Endometrium (tissue), 2 donors: ENCODE data around the gene BCL7B.
"Not testable (repeated sequence)": the region's sequence is repeated elsewhere in the genome, so short reads cannot be mapped to it uniquely, and the experiment has no call there.

Source experiments
- FAIRE-seq: peaks from 2 replicates; lab custom pipeline; 2012; peaks lifted over from hg19 to GRCh38; lab: Jason Lieb, UNC
- donor health status: control.
- donor health status: control.

BCL7B gene

DNA sequence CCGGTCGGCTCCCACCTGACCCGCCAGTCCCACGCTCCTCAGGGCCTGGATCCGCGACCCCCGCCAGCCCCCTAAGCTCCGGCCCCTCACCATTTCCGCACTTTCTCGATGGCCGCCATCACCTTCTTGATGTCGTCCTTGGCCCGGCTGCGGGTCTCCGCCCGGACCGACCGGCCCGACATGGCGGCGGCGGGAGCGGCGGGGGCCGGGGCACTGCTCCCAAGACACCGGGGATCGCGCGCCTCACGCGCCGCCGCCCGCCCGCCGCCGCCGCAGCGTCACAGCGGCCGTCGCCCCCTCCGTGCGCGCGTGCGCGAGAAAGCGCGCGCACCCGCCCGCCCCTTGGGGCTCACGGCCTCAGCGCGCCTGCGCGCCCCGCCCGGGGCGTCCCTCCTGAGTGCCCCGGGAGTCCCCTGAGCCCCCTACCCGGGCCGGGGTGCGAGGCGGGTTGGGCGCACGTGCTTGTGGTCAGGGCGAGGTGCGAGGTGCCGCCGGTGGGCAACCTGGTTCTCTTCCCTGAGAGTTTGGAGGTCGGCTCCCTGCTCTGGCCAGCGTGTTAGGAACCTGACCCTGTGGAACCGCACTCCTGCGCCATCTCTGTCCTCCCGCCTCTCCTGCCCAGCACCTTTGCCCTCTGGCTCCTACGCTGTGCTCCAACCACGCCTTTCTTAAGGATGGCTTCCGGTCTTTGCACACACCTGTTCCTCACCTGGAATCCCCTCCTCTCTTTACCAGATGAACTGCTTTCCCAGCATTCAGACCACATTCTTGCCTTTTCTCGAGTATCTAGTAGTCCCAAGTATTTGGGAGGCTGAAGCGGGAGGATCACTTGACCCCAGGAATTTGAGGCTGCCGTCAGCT lies at the start of gene BCL7B:
Gene BCL7B, minus strand, starts transcription at position 294 of the 861 bp plus-strand sequence. Its CDS starts 112 bp downstream, at position 182.
- FAIRE-seq = no peak

DNA sequence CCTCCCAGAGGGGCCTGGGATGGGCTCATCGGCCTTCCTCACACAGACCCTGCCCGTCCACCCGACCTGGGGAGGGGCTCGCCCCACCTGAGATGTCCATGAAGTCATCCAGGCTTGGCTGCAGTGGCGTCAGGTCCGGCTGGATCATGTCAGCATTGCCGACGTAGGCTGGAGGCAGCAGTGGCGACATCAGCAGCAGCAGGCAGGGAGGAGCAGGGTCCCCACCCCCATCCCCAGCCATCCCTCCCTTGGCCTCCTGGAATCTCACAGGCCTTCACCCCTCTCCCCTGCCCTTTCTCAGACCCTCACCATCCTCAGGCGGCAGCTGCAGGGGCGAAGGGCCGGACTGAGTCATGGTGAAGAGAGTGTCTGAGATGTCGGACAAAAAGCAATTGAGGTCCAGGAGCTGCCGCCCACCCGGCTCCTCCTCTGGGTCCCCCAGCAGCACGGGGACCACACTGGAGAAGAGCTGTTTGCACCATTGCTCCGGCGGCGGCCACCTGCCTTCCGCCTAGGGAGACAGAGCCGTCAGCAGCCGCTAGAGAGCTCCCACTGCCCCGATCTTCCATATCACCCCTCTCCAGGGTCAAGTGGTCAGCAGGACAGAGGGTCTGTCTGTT lies 48.2 kb upstream of the BCL7B start:
- FAIRE-seq = no peak

DNA sequence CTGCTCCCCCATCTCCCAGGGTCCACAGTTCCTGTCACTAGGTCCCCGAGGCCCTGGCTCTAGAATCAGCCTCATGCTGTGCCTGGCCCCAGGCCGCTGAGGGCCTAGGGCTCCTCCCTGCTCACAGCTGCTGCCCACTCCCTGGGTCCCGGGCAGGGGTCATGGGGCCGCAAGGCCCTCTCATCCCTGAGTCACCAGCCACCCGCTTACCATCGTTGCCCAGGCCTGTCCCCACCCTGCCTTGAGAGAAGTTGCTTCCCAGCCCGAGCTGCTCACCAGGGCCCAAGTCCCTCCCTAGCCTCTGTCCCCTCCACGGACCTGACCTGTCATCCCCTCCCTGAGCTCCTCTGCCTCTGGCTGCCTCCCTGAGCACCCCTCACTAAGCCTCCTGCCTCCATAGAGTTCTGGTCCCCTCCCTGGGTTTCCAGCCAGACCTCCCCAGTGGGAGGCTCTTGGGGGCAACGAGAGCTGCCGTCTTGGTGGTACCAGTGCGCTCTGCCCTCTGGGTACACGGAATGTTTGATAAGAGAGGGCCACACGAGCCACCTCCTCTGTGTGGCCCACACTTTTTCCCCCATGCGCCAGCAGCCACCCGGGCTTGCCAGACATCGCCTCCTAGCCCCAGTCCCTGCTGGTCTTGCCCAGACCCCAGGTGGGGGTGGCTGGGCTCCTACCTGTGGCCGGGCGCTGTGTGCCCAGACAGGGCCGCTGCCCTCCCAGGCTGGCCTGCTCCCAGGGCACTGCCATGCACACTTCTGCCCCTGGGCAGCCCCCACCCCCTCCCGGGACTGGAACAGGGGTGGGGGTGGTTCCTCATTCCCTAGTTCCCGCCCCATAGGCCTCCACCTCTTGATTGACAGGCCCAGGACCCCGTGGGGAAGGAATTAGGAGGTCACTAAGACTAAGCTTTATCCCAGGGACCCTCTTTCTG lies 45.5 kb upstream of the BCL7B start:
- no peak for FAIRE-seq

DNA sequence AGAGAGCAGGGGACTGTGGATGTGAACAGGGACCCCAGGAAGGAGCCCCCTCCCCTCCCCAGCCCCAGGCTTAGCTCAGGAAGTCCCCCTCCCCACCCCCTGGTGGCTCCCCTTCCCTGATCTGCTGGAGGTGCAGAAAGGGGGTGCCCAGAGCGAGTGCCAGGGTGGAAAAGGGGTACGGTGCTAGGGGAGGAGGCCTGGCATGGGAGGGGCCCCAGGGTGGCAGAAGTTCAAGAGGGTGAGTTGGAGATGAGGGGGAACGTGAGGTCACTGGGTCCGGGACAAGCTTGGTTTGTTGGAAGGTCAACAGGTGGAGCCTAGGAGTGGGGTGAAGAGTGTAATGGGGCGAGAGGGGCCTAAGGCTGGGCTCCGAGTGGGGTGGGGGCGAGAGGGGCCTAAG lies 42.4 kb upstream of the BCL7B start:
- no peak for FAIRE-seq

DNA sequence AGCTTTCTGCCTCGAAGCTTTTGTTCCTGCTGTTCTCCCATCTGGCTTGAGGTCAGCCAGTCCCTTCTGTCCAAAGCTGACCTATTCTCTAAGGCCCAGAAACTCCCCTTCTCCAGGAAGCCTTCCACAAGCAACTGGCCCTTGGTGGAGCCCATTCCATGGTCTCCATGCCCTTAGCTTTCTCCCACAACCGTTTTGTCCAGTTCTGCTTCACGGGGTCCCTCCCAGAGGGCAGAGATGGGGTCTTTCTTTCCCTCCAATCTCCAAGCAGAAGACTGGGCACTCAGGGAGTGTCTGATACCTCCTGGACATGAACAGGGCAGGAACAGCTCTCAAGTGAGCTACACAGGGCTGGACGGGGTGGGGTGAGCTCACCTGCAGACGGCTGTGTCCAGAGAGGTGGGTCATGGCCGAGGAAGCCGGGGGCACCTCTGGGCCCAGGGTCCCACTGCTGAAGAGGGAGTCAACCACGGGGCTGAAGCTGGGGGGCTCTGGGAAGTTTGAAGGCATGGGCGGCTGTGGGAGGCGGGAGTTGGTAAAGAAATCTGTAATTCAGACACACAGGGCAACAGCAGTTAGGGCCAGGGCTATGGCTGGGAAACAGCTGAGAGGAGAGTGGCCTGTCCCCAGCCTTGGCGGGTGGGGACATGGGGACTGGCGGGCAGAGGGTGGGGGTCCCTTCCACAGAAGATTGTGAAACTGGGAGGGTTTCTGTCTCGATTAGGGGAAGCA lies 41.8 kb upstream of the BCL7B start:
- no peak for FAIRE-seq

DNA sequence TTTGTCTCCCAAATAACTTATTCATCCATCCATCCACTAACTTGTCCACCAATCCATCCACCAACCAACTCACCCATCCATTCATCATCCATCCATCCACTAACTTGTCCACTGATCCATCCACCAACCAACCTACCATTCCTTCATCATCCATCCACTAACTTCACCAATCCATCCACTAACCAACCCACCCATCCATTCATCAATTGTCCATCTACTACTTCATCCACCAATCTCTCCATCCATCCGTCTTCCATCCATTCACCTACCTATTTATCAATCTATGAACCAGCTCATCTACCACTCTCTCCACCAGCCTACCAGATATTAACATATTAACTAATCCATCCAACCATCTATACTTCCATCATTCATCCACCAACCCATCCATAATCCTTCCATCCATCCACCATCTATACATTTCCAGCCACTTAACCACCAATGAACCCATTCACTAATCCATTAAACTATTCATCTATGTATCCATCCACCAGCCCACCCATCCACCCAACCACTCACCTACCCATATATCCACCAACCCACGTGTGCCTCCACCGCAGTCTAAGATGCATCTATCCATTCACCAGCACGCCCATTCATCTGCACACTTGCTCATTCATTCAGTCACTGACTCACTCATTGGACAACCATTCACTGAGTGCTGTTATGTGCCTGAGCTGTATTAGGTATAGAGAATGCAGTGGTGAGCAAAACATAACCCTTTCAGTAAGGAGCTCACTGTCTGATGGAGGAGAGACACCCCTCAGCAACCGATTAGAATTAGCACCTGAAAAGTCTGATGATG lies 40.7 kb upstream of the BCL7B start:
- no peak for FAIRE-seq

DNA sequence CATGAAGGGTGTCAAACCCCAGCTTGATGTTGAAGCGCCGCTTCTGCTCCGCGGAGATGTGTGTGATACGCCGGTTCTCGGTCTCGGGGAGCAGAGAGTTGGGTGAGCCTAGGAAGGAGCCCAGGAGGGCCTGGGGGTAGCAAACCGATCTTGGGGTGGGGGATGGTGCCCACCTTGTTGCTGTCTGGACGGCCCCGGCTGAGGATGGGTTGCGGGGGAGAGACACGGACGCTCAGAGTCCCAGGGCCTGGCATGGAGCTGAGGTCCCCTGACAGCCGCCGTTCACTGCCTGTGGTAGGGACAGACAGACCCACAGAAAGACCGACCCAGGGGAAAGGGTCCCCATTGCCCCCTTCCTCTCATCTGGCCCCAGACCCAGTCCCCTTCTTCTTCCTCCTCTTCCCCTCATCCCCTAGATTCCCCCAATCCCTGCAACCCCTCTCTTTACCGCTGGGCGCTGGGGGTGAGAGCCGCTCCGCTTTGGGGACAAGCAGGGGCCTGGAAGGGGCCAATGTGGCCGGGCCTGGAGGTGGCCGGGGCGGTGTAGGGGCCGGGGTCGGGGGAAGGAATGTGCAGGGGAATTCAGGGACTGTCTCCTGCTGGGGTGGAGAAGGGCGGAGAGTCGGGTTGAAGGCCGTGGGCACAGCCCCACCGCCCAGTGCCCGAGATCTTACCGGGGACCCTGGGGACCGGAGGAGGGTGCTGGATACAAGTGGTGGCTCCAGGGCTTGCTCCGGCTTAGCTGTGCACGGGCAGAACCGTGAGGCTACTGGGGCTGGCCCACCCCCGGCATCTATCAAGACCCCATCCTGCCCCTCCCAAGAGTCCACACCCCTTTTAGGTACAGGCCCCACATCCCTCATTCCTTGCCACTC lies 38.9 kb upstream of the BCL7B start:
- FAIRE-seq = no peak

DNA sequence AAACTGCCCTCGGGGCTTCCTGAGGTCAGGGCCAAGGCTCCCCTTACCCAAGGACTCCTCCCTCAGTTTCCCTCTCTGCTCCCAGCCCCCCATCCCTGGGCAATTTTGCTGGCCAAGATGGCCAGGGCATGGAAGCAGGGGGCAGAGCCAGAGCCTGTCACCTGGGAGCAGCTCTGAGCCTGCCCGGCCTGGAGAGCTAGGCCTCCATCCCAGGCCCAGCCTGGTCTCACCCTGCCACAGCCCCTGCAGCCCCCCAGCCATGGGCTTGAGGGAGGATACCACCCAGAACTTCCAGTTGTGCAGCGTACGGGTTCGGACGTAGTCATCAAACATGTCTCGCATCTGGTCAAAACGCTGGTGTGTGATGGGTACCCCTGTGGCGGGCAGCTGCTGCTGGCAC lies 37.9 kb upstream of the BCL7B start:
- no peak for FAIRE-seq

DNA sequence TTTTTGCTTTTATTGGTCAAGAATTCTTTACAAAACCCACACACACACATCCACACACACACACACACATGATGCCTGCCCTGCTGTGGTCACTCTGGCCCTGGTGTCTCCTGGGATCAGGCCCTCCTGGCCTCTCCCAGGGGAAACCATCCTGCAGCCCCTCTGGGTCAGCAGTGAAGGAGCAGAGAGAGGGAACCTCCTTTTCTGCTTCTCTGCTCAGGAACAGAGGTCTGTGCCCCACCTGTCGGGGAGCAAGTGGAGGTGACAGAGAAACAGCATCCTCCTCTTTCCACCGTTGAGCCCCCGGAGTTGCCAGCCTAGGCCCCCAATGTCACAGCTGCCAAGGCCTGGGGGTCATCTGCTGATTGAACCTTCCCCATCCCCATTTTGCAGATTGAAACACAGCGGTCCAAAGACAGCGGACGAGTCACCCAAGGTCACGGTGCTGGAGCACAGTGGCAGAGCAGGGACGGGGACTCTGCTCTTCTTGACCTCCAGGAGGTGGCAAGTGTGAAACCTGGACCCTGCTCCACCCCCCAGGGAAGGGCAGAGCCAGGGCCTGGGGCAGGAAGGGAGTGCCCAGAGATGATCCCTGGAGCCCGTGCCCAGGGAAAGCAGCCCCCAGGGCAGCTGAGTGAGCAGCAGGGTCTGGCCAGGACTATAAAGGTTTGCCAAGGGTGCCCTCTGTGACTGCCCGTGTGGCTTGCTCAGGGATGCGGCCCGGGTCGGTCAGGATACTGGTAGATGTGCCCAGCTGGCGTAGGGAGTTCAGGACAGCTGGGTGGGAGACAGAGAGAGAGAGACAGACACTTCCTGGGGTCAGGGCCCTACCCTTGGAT lies 35.9 kb upstream of the BCL7B start:
- no peak for FAIRE-seq

DNA sequence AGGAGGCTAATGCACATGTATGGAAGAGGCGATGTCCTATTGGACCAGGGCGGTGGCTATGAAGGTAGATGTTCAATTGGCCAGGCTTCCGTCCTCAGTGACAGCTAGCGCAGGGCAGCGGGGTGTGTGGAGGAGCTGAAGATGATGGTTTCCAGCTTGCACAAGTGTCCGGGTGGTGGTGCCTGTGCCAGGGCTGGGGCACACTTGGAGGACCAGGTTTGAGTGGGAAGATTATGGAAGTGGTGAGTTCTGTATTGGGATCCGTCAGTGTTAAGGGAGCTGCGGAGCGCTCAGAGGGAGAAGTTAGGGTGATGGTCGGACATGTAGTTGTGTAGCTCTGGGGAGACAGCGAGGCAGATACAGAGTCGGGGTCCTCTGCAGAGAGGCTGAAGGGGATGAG lies 29.4 kb upstream of the BCL7B start:
- no peak for FAIRE-seq

DNA sequence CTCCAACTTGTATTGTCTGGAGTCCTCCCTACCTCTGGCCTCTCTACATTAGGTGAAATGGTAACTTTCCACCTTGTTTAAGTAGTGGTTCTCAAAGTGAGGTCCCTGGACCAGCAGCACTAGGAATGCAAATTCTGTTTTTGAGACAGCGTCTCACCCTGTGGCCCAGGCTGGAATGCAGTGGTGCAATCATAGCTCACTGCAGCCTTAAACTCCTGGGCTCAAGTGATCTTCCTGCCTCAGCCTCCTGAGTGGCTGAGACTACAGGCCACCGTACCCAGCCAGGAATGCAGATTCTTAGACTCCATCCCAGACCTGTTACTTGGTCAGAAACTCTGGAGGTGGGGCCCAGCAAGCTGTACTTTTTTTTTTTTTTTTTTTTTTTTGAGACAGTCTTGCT lies 27.7 kb upstream of the BCL7B start:
- FAIRE-seq = no peak

DNA sequence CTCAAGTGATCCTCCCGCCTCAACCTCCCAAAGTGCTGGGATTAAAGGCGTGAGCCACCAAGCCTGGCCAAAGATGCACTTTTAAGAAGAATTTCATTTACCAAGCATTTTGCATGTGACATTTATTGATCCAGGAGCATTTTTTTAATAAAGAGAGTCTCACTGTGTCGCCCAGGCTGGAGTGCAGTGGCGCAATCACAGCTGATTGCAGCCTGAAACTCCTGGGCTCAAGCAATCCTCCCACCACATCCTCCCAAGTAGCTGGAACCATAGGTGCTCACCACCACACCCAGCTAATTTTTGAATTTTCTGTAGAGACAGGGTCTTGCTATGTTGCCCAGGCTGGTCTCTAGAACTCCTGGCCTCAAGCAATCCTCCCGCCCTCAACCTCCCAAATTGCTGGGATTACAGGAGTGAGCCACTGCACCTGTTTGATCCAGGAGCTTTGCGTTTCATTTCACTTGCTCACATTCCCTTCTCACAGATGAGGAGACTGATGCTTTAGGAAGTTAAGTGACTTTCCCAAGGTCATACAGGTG lies 25.2 kb upstream of the BCL7B start:
- FAIRE-seq = no peak

DNA sequence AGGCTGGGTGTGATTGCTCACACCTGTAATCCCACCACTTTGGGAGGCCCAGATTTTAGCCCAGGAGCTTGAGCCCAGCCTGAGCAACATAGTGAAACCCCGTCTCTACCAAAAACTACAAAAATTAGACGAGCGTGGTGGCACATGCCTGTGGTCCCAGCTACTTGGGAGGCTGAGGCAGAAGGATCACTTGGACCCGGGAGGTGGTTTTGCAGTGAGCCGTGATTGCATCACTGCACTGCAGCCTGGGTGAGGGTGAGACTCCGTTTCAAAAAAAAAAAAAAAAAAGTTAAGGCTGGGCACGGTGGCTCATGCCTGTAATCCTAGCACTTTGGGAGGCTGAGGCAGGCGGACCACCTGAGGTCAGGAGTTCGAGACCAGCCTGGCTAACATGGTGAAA lies 23.5 kb upstream of the BCL7B start:
- FAIRE-seq = not testable (repeated sequence)

DNA sequence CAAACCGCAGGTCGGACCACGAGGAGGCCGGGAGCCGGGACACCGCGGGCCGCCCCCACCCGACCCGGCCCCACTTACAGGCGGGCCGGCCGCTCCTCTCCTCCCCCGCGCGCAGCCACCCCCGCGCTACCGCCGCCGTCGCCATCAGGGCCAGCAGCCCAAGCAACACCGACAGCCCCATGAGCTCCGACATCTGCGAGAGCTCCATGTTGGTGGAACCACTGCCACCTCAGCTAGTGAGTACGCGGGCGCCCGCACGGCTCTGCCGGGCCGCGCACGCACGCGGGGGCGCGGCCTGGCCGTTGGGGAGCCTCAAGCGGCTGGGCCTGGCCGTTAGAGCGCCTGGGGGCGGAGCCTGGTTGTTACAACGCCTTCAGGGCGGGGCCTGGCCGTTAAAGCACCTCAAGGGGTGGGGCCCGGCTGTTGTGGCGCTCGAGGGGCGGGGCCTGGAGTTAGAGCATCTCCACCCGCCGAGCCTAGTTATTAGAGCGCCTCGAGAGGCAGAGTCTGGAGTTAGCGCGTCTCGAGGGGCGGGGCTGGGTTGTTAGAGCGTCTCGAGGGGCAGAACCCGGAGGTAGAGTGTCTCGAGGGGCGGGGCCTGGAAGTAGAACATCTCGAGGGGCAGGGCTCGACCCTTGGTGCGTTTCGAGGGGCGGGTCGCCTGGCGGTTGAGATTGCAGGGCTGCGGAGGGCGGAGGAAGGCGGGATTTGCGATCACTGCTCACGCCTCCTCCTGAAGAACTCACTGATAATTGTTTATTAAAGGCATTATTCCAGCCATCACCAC lies 21.0 kb upstream of the BCL7B start, which contains the start of gene TBL2:
Gene TBL2, minus strand, starts transcription at position 238 of the 787 bp plus-strand sequence. Its CDS starts 30 bp downstream, at position 208.
- no peak for FAIRE-seq

DNA sequence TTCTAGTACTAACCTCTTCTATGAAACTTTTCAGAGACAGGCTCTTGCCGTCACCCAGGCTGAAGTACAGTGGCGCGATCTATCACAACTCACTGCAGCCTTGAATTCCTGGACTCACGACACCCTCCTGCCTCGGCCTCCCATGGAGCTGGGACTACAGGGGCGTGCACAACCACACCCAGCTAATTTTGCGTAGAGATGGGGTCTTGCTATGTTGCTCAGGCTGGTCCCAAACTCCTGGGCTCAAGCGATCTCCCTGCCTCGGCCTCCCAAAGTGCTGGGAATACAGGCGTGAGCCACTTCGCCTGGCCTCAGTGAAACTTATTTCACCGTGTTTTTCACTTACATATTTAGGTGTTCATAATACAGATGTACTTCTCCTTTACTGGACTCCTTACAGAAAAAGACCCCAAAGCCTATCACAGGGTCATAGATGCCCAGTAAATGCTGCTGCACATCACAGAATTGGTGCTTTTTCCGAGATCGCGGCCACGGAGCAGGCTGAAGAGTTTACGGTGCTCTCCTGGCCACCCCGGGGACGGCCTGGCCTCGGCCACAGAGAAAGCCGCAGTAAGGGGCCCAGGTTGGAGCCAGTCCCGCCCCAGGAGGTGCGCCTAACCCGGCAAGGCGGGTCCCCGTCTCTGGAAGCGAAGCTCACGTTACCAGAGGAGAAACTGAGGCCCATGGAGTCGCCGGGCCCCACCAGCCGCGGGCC lies 20.3 kb upstream of the BCL7B start:
- FAIRE-seq = no peak

DNA sequence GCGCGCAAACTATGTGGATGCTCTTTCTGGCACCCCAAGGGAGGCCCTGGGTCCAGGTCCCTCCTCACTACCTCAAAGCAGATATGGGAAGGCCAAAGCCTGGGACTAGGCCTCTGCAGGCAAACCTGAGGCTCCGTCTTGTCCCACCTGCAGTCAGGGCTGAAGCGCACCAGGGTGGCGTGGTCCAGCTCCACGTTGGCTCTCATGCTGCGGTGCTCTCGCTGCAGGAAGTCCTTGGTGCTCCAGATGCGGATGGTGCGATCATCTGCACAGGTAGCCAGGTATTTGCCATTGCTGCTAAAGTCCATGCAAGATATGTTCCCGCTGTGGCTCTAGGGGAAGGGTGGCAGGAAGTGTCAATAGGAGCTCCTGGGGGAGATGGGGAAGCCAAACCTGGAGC lies 16.3 kb upstream of the BCL7B start:
- FAIRE-seq = no peak

DNA sequence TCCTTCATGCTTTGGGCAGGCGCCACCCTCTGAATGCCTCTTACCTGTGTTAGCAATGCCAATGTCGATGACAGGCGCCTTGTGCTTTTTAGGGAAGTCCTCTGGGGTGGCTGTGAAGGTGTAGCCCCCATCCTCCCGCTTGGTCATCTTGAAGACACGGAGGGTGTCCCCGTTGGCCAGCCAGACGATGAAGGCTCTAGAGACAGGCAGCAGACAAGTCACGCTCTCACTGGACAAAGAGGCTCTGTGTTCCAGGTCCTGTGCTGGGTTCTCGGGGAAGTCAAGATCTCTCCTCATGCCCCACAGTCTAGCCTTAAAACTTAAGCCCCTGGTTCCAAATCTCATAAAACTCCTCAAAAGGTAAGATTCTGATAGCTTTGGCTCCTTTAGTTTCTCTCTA lies 15.8 kb upstream of the BCL7B start:
- FAIRE-seq = no peak
